OCI-LY3 (cell line): Measurements from ENCODE around the gene RNF41.

Source experiments
- EZH2phosphoT487 ChIP-seq: fragments of 200-600 bp; shearing (Covaris generic); IDR thresholded peaks from 2 replicates; pipeline ENCODE4 v1.6.1; 2018; ENCODE audit warnings: antibody characterized with exemption, mixed run types, low read depth
- TF ChIP-seq, protein P1 (sequence below): fragments of 200-600, 300-600 bp; sonication (generic); IDR thresholded peaks from 2 replicates; pipeline ENCODE4 v1.5.1; 2014; ENCODE audit warnings: antibody characterized with exemption, low read length, low read depth

DNA sequence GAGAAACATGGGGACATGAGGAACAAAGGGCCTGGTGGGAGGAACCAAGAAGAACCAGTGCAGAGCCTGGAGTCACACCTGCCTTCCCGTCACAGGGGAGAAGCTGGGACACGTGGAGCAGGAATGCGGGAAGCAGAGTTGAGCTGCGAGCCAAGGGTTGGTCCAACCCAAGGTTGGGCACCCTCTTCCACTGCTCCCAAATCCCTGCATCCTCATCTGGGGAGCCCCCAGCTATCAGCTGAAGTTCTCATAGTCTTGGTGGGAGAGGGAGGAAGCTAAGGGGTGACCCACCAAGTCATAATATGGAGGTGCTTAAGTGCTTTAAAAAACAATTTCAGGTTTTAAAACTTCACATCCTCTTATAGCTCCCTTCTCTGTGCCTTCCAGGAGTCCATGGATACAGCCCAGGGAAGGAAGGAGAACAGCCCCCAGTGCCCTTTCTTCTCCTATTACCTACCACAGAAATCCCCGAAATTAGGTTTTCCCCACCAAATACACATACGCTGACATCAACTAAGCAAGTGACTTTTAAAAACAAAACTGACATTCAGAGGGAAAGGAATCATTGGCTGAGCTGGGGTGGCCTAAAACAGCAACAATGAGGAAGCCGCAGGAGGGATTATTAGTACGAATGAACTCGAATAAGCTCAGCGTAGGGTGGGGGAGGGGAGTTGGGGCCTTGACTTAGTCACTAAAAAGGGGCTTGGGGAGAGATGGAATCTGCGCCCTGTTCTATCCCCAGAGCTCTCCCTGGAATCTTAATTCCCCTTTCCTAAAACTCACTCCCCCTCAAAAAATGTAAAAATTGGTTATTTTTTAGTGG is 59.0 kb downstream of the RNF41 start:
- TF ChIP-seq, protein P1, sequence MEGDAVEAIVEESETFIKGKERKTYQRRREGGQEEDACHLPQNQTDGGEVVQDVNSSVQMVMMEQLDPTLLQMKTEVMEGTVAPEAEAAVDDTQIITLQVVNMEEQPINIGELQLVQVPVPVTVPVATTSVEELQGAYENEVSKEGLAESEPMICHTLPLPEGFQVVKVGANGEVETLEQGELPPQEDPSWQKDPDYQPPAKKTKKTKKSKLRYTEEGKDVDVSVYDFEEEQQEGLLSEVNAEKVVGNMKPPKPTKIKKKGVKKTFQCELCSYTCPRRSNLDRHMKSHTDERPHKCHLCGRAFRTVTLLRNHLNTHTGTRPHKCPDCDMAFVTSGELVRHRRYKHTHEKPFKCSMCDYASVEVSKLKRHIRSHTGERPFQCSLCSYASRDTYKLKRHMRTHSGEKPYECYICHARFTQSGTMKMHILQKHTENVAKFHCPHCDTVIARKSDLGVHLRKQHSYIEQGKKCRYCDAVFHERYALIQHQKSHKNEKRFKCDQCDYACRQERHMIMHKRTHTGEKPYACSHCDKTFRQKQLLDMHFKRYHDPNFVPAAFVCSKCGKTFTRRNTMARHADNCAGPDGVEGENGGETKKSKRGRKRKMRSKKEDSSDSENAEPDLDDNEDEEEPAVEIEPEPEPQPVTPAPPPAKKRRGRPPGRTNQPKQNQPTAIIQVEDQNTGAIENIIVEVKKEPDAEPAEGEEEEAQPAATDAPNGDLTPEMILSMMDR, result no peak
- TF ChIP-seq EZH2phosphoT487, result no peak
